Mucosa of rectum (tissue), 2 donors: ENCODE data around the gene UBE2M.
"Not testable (repeated sequence)": the region's sequence is repeated elsewhere in the genome, so short reads cannot be mapped to it uniquely, and the experiment has no call there.

ENCODE experiments used
- H3K27ac ChIP-seq, 2 donors: one replicate each; pipeline ENCODE4 v1.7.0; 2013; ENCODE audit warnings: inconsistent platforms in 2 of 2, low read depth in 2 of 2, low read length in 2 of 2
- H3K27me3 ChIP-seq, 2 donors: one replicate each; pipeline ENCODE4 v1.7.0; 2013; ENCODE audit warnings: low read length in 2 of 2; ENCODE audit not compliant: control insufficient read depth in 2 of 2, insufficient read depth in 2 of 2
- H3K36me3 ChIP-seq, 2 donors: one replicate each; pipeline ENCODE4 v1.7.0; 2013; ENCODE audit warnings: low read length in 2 of 2; ENCODE audit not compliant: control insufficient read depth in 2 of 2, insufficient read depth in 2 of 2
- H3K4me1 ChIP-seq, 2 donors: one replicate each; pipeline ENCODE4 v1.7.0; 2013; ENCODE audit warnings: low read length in 2 of 2, mild to moderate bottlenecking in 1 of 2; ENCODE audit not compliant: control insufficient read depth in 2 of 2, insufficient read depth in 2 of 2
- H3K4me3 ChIP-seq, 2 donors: one replicate each; pipeline ENCODE4 v1.7.0; 2013; ENCODE audit warnings: low read length in 2 of 2
- H3K9ac ChIP-seq, 2 donors: one replicate each; pipeline ENCODE4 v1.7.0; 2013; ENCODE audit warnings: low read length in 2 of 2, low read depth in 1 of 2, mild to moderate bottlenecking in 1 of 2
- H3K9me3 ChIP-seq, 2 donors: one replicate each; pipeline ENCODE4 v1.7.0; 2013; ENCODE audit warnings: low read length in 2 of 2; ENCODE audit not compliant: control insufficient read depth in 2 of 2
- donor health status: healthy.
- donor health status: Normal muscosa, but diverticular disease.

UBE2M gene

DNA sequence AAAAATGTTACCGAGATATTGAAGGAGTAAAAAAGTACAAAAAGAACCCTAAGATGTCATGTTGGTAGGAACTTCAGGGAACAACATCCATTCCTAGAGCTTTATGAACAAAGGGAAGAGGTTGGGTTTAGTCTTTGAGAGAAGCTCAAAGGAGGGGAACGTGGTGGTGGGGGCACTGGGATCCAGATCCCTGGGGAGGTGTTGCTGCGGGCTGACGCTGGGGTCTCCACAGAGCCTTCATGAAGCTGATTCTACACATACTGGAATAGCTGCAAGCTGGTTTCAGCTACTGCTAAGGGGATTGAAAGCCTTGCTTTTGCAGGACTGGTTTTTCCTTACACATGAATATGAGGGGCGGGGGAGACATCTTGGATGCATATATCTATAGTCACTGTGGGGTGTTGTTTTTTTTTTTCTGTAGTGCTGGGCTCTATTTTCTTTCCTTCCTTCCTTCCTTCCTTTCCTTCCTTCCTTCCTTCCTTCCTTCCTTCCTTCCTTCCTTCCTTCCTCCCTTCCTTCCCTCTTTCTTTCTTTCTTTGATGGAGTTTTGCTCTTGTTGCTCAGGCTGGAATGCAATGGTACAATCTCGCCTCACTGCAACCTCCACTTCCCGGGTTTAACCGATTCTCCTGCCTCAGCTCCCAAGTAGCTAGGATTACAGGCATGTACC, 21.2 kb upstream of the UBE2M start:
- Histone ChIP-seq H3K36me3 (peaks cover 10 to 19% of the 10 kb centered on the region in 2 donors), H3K9ac (no peak overlapping the region), H3K27me3 (no peaks in the 10 kb centered on the region), H3K4me3 (no peak overlapping the region), H3K27ac (no peak overlapping the region), H3K9me3 (no peaks in the 10 kb centered on the region), H3K4me1 (peaks cover 6 to 8% of the 10 kb centered on the region in 2 donors)

DNA sequence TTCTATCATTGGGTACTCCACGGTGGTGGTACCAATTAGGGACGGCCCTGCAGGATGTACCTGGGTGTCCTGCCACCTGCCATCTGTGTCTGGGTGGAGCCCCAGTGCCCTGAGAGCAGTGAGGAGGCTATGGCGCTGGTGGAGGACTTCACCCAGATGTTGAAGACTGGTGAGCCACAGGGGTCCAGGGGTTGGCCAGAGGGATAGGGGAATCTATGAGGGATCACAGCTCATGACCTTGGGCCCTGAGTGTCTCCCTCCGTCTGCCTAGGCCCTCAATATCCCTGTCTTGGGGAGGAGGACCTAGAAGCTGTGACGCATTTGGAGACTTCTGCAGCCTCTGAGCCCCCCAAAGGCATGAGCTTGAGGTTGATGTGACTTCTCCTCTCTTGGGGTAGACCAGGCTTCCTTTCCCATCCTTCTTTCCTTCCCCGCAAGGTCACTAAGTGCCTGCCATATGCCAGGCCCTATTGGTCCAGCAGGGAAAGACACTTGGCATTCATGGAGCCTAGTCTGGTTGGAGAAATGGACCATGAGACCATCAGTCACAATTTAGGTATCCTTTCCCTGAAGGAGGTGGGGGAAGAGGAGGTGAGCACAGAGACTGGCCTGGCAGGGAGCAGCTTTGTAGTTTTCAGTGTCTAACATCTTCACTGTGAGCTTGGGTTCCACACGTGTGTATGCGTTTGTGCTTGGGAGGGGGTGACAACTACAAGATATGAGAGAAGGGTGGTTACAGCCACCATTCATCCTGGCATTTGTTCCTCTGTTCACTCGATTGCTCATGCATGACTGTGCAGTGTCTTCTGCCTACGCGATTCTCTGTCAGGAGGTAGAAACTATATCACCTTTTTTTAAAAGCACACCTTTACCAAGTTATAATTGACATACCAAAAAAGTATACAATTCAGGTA, 19.9 kb upstream of the UBE2M start:
- Histone ChIP-seq H3K9ac (no peak overlapping the region), H3K4me3 (no peak overlapping the region), H3K9me3 (no peaks in the 10 kb centered on the region), H3K27ac (no peak overlapping the region), H3K4me1 (peaks cover 12 to 15% of the 10 kb centered on the region in 2 donors), H3K36me3 (peaks cover 10 to 14% of the 10 kb centered on the region in 2 donors), H3K27me3 (no peaks in the 10 kb centered on the region)

GRCh38 chr19:58577581-58577980, 19.2 kb upstream of the UBE2M start:
- not testable (repeated sequence) for H3K27me3 ChIP-seq, H3K4me3 ChIP-seq
- peaks cover 12 to 16% of the 10 kb centered on the region in 2 donors for H3K4me1 ChIP-seq

DNA sequence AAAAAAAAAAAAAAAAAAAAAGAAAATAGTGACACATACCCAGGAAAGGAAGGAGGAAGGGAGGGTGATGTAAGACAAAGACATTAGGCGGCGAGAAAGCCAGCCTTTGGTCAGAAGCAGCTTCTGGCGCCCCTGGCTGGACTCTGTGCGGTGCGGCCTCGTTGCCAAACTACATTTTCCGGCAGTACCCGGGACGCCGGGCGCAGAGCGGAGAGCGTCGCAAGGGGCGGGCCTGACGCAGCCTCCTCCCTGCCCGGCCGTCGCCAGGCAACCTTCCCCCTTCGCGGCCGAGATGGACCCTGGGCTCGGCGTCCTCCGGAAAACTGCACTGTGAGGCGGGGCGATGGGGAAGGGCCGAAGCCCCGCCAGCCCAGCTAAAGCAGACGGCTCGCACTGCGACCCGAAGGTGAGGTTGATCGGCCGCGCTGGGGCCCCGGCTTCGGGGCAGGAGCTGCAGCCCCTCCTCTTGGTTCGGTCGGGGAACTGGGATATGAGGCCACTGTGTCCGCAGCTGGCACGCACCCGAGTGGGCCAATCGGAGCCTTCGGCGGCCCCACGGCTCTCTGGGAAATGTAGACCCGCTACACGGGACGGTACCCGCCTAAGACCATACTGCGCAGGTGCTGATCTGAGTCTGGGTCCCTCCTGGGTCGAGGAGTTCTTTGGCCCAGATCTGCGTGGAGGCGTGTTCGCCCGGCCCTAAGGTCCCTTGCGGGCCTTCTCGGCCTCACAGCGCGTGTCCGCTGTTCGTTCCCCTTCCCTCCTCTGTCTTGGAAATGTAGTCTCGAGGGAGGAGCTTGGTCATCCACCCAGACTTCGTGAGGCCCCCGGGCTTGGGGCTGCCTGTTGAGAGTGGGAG, 17.0 kb upstream of the UBE2M start:
- Histone ChIP-seq H3K4me3 (peak overlapping the region; percentile 88 to 91), H3K4me1 (peaks cover 15 to 22% of the 10 kb centered on the region in 2 donors), H3K9ac (peak overlapping the region; percentile 67 to 85), H3K36me3 (peaks cover 2 to 4% of the 10 kb centered on the region in 2 donors), H3K9me3 (no peaks in the 10 kb centered on the region), H3K27me3 (no peaks in the 10 kb centered on the region), H3K27ac (peak overlapping the region; percentile 87 to 91)

More at GRCh38 chr19:58577581-58577980, 19.2 kb upstream of the UBE2M start:
- H3K9me3 ChIP-seq, H3K9ac ChIP-seq, H3K27ac ChIP-seq, H3K36me3 ChIP-seq: not testable (repeated sequence)

GRCh38 chr19:58573658-58574164, 15.3 kb upstream of the UBE2M start:
- Histone ChIP-seq H3K4me3 (peak overlapping the region; percentile 79 to 96), H3K9ac (peak overlapping the region; percentile 27 to 77), H3K36me3 (peaks cover 12 to 16% of the 10 kb centered on the region in 2 donors), H3K4me1 (peaks cover 15 to 22% of the 10 kb centered on the region in 2 donors), H3K27ac (peak overlapping the region; percentile 96 to 100), H3K9me3 (no peaks in the 10 kb centered on the region), H3K27me3 (no peaks in the 10 kb centered on the region)

DNA sequence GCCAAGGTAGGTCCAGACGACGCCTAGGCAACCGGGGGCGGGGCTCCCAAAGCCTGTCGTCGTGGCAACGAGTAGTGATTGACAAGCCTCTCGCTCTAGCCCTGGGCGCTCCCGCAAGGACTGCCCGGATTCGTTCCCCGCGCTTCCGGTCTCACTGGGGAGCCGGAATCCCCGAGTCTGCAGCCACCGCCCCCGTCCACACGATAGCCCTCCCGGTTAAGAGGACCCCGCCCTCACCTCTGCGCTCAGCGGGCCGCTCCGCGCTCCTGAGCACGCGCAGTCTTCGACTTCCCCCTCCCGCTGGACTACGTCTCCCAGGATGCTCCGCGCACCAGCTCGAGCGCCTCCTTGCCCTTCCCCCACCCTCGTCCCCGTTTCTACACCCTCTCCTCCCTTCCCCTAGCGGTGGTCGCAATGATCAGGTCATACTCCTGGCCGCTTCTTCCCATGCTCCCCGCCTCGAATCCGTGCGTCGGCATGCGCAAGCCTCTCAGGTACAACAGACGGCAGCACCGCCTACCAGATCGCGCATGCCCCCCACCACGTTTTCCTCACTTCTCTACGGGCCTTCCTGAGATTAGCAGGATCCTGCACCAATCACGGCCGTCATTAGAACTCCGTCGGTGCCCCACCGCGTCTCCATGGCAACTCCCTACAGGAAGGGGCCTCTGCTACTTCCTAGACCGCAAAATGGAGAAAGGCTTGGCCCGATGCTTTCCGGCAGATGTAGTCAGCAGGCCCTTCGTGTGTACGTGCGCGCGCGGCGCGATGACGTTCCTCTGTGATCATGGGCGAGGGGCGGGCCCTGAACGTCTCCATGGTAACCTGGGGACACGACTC, 14.6 kb upstream of the UBE2M start, which contains the start of gene MZF1:
Gene MZF1 (minus strand): TSS at position 518 of the 840 bp plus-strand sequence. CDS start 1,946 bp downstream, outside the sequence.
- Histone ChIP-seq H3K27ac (peak within 1 kb of the TSS; percentile 96 to 100), H3K27me3 (no peaks in the 10 kb centered on the region), H3K36me3 (peaks cover 15 to 18% of the 10 kb centered on the region in 2 donors), H3K9me3 (no peaks in the 10 kb centered on the region), H3K9ac (peak within 1 kb of the TSS; percentile 77 to 99), H3K4me1 (peaks cover 15 to 22% of the 10 kb centered on the region in 2 donors), H3K4me3 (peak within 1 kb of the TSS; percentile 79 to 96)

DNA sequence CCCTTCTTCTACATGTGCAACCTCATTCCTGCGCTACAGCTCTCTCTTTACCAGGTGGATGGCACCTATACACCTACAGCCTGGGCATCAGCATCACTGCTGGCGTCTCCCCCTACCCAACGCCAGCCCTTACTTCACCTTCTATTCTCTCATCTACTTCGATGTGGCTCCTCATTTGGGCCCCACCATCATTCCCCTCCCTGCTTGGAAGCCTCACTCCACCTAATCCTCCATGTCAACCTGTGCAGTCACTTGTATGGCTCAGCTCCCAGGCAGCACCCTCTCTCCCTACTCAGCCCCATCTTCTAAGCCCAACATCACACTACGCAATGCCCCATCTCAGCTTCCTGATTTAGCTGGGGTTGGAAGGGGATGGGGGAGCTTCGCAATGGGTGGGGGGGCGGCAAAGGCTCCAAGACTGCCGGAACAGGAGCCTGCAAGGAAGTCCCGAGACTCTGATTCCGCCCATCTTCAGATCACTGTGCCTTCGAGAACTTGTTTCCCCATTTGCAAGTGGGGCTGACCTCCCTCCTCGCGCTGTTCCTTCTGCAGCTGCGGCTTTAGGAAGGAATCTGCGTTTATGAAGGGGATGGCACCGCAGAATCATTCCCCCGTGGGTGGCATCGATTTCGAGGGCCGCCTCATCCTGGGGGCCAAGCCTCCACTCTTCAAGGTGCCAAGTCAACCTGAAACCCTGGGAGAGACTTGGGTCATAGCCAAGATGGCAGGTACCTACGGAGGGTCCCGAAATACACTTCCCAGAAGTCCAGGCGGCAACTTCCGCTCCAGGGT, 13.8 kb upstream of the UBE2M start:
- H3K36me3 ChIP-seq = peaks cover 15 to 18% of the 10 kb centered on the region in 2 donors
- H3K9ac ChIP-seq = peak overlapping the region; percentile 77 to 99

DNA sequence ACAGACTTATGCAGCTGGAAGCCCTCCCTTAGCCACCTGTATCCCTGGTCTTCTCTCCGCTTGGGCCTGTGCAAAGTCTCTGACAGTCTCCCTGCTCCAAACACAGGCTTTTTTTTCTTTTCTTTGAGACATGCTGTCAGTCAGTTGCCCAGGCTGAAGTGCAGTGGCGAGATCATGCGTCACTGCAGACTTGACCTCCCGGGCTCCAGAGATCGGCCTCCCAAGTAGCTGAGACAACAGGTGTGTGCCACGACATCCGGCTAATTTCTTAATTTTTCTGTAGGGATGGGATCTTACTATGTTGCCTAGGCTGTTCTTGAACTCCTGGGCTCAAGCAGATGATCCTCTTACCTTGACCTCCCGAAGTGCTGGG, 13.2 kb upstream of the UBE2M start:
- peaks cover 15 to 19% of the 10 kb centered on the region in 2 donors for H3K36me3 ChIP-seq
- peaks cover 15 to 22% of the 10 kb centered on the region in 2 donors for H3K4me1 ChIP-seq
- no peak overlapping the region for H3K4me3 ChIP-seq
- no peak overlapping the region for H3K27ac ChIP-seq
- H3K9me3 ChIP-seq = no peaks in the 10 kb centered on the region
- H3K27me3 ChIP-seq = no peaks in the 10 kb centered on the region
- H3K9ac ChIP-seq = peak overlapping the region in 1 of 2 donors; percentile 17

More for the DNA sequence above, 13.8 kb upstream of the UBE2M start:
- no peaks in the 10 kb centered on the region for H3K27me3 ChIP-seq
- H3K9me3 ChIP-seq = no peaks in the 10 kb centered on the region
- peak overlapping the region; percentile 96 to 100 for H3K27ac ChIP-seq
- peaks cover 15 to 22% of the 10 kb centered on the region in 2 donors for H3K4me1 ChIP-seq
- peak overlapping the region; percentile 79 to 96 for H3K4me3 ChIP-seq
